Measurements from ENCODE around the gene TVP23C. TPM values are rescaled to one million over a fixed set of nuclear protein-coding genes. Genes with fewer than 3 reads are reported as not detected.

Gene TVP23C
- total and polyA plus RNA-seq, 2 donors (not counting 3 experiments of a cell fraction or from before 2014, with no cell fraction given), result 6.4 to 36.3 TPM

DNA sequence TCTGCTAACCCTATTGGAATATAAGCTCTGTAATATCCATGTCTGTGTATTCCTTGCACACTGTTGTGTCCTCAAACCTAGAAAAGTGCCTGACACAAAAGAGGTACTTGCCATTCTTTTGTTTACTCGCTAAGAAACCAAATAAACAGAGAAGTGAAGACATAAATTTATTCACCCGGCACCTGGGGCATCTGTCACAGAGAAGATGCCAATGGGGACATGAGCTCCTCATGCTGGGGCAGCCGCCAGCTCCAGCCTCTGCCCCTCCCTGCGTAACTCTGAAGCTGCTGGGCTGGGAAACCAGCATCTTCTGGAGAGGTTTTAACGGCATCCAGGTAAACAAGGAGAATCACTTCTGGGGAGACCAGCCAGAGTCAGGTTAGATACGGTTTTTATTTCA is 80.8 kb downstream of the TVP23C start:
- no TSS peak for BruUV-seq (replicated peaks)
- Histone ChIP-seq H4K20me1 (replicated peaks; ENCODE audit: control insufficient read depth, extremely low read depth, insufficient read depth, low read length) (no peaks in the 10 kb centered on the region), H3K27ac (ENCODE audit: insufficient read depth, low read depth, low read length) (no peak overlapping the region), H3K9me1 (replicated peaks; ENCODE audit: control insufficient read depth, extremely low read depth, insufficient read depth, low read length) (no peaks in the 10 kb centered on the region), H3K36me3 (ENCODE audit: control insufficient read depth in 2 of 2, extremely low read depth in 1 of 2, insufficient read depth in 2 of 2, low read length in 2 of 2) (peaks cover 0 to 4% of the 10 kb centered on the region in 2 experiments), H3K9ac (replicated peaks; ENCODE audit: extremely low read depth, insufficient read depth, low read length) (no peak overlapping the region), H3K4me1 (ENCODE audit: control insufficient read depth, extremely low read depth, insufficient read depth, low read length) (peaks cover 22% of the 10 kb centered on the region), H2AFZ (ENCODE audit: low read depth, low read length) (no peak overlapping the region), H3K79me2 (ENCODE audit: control insufficient read depth, insufficient read depth, low read length) (no peaks in the 10 kb centered on the region), H3K27me3 (ENCODE audit: control insufficient read depth in 2 of 2, insufficient read depth in 2 of 2, low read length in 2 of 2) (no peaks in the 10 kb centered on the region), H3K4me2 (ENCODE audit: insufficient read depth, low read length) (no peak overlapping the region), H3K4me3 (replicated peaks in 1 of 3; ENCODE audit: insufficient read depth in 1 of 3, low read depth in 1 of 3, low read length in 3 of 3) (no peak overlapping the region), H3K9me3 (replicated peaks; ENCODE audit: control insufficient read depth, insufficient read depth, low read length) (no peaks in the 10 kb centered on the region)
- TF ChIP-seq MAX (IDR thresholded peaks at IDR 0.05; ENCODE audit: insufficient read depth, insufficient read length), result no peak
- TF ChIP-seq POLR2AphosphoS5 (IDR thresholded peaks at IDR 0.05; ENCODE audit: insufficient read depth, low read depth, low read length), result no peak
- no peak for TF ChIP-seq EZH2 (IDR thresholded peaks at IDR 0.05; ENCODE audit: borderline replicate concordance, low read depth, low read length, severe bottlenecking)
- no peak for TF ChIP-seq POLR2A (IDR thresholded peaks at IDR 0.05; ENCODE audit: low read depth, low read length)
- TF ChIP-seq MYC (IDR thresholded peaks at IDR 0.05; ENCODE audit: low read depth, low read length), result no peak
- no peak for TF ChIP-seq FOS (IDR thresholded peaks at IDR 0.05; ENCODE audit: borderline replicate concordance, insufficient read depth, low read length)
- no peak for TF ChIP-seq GATA2 (IDR thresholded peaks at IDR 0.05; ENCODE audit: insufficient read depth, insufficient read length, low read depth, low read length)
- TF ChIP-seq, protein P1, sequence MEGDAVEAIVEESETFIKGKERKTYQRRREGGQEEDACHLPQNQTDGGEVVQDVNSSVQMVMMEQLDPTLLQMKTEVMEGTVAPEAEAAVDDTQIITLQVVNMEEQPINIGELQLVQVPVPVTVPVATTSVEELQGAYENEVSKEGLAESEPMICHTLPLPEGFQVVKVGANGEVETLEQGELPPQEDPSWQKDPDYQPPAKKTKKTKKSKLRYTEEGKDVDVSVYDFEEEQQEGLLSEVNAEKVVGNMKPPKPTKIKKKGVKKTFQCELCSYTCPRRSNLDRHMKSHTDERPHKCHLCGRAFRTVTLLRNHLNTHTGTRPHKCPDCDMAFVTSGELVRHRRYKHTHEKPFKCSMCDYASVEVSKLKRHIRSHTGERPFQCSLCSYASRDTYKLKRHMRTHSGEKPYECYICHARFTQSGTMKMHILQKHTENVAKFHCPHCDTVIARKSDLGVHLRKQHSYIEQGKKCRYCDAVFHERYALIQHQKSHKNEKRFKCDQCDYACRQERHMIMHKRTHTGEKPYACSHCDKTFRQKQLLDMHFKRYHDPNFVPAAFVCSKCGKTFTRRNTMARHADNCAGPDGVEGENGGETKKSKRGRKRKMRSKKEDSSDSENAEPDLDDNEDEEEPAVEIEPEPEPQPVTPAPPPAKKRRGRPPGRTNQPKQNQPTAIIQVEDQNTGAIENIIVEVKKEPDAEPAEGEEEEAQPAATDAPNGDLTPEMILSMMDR (IDR thresholded peaks at IDR 0.05; ENCODE audit: extremely low read depth in 1 of 2, insufficient read depth in 1 of 2, low read depth in 1 of 2, low read length in 2 of 2), result no peak
- no peak for TF ChIP-seq JUN (IDR thresholded peaks at IDR 0.05; ENCODE audit: borderline replicate concordance, insufficient read depth, insufficient read length, low read depth)
- ChIA-PET POLR2A (no interaction called here), CTCF (interaction anchor here (1.2 to 4.2 kb wide), 2 partner anchors 20 to 21 kb away, joined by 4 to 33 read pairs; no protein-coding TSS in a partner anchor)
- intact Hi-C loops (cut with micrococcal nuclease) (no loop called here), dilution Hi-C loops (cut with MboI; ENCODE audit: extremely low pct_ligation_motif_present, low sequenced_read_pairs) (no loop called here)
- no peak for FAIRE-seq
- no peak for DNase-seq (ENCODE audit: low read depth, low spot score)

Measured in endothelial cell of umbilical vein (primary cell).